K562 (cell line): ENCODE data around the gene CKAP5. TPM values are rescaled to one million over a fixed set of nuclear protein-coding genes. Genes with fewer than 3 reads are reported as not detected.

ENCODE experiments used
- ATAC-seq: fragments of 200-7000 bp; cut with Tn5 transposase; 3 replicates; pipeline ENCODE4 v1.9.1; 2020; ENCODE audit warnings: moderate library complexity
- BruUV-seq: library from RNA; stranded (reverse); fragments of 400-500 nt; replicated peaks from 2 replicates; lab custom pipeline; 2021; lab: Mats Ljungman, UMichigan
- CTCF ChIA-PET: fragments of 300-600 bp; formaldehyde crosslinking; extraction: SDS; loops from one replicate; lab custom pipeline; 2021; ENCODE audit warnings: low intra/inter-chr PET ratio; lab: Yijun Ruan, JAX
- POLR2A ChIA-PET: fragments of 300-600, 350-650 bp; sonication (Branson Sonifier 250); formaldehyde crosslinking; extraction: SDS; loops from one replicate; lab custom pipeline; 2021; ENCODE audit warnings: antibody characterized with exemption, inconsistent platforms; lab: Yijun Ruan, JAX
- DNase-seq, 4 experiments: peaks; one replicate each; pipeline versions ENCODE4 v3.0.0 to v3.0.0-alpha.2; 2011 to 2018; ENCODE audit warnings: low spot score in 3 of 4, mixed read lengths in 3 of 4; ENCODE audit errors: extremely low read depth in 1 of 4
- FAIRE-seq: peaks from 2 replicates; lab custom pipeline; 2011; peaks lifted over from hg19 to GRCh38; lab: Jason Lieb, UNC
- H2AFZ ChIP-seq: 2 replicates; pipeline ENCODE4 v1.6.0; 2011; ENCODE audit warnings: low read depth, low read length, control low read depth, inconsistent platforms
- H3K27ac ChIP-seq: fragments of 200-600 bp; 3 replicates; pipeline ENCODE4 v1.8.0; 2011; ENCODE audit warnings: low read depth, mild to moderate bottlenecking, control low read depth, inconsistent platforms, low read length, moderate library complexity, mixed read lengths; ENCODE audit errors: extremely low read depth
- H3K27me3 ChIP-seq, 2 experiments: fragments of 300-600 bp in 1 of 2; 2 replicates in 1 of 2; 3 replicates in 1 of 2; pipeline versions ENCODE4 v1.6.0 to v1.8.0; 2011; ENCODE audit warnings: inconsistent platforms in 2 of 2, low read length in 2 of 2, mild to moderate bottlenecking in 1 of 2, mixed read lengths in 1 of 2, moderate library complexity in 1 of 2; ENCODE audit not compliant: control insufficient read depth in 2 of 2, insufficient read depth in 2 of 2
- H3K36me3 ChIP-seq: fragments of 300-600 bp; 3 replicates; pipeline ENCODE4 v1.8.0; 2011; ENCODE audit warnings: mild to moderate bottlenecking, low read length, inconsistent platforms; ENCODE audit not compliant: control insufficient read depth, insufficient read depth
- H3K4me1 ChIP-seq, 2 experiments: fragments of 200-600 bp in 1 of 2; replicated peaks in 1 of 2; 2 replicates in 1 of 2; 3 replicates in 1 of 2; pipeline versions ENCODE4 v1.5.1 to v1.8.0; 2011; ENCODE audit warnings: inconsistent platforms in 2 of 2, low read length in 2 of 2, mild to moderate bottlenecking in 1 of 2, mixed read lengths in 1 of 2, moderate library complexity in 1 of 2; ENCODE audit not compliant: control insufficient read depth in 2 of 2, insufficient read depth in 2 of 2
- H3K4me2 ChIP-seq: 2 replicates; pipeline ENCODE4 v1.6.1; 2011; ENCODE audit warnings: low read length, control low read depth, inconsistent platforms, mixed read lengths; ENCODE audit not compliant: insufficient read depth
- H3K4me3 ChIP-seq: fragments of 200-600 bp; sonication (generic), shearing (Covaris generic); 2 replicates; pipeline ENCODE4 v1.5.1; 2016; ENCODE audit warnings: control low read depth, inconsistent platforms
- H3K79me2 ChIP-seq: fragments of 200-600 bp; 3 replicates; pipeline ENCODE4 v1.8.0; 2011; ENCODE audit warnings: low read length, inconsistent platforms; ENCODE audit not compliant: control insufficient read depth, insufficient read depth
- H3K9ac ChIP-seq, 2 experiments: 2 replicates each; pipeline versions ENCODE4 v1.6.0 to v1.6.1; 2011; ENCODE audit warnings: low read depth in 2 of 2, low read length in 2 of 2, control low read depth in 1 of 2, inconsistent platforms in 1 of 2, mild to moderate bottlenecking in 1 of 2, mixed read lengths in 1 of 2; ENCODE audit not compliant: insufficient read depth in 1 of 2
- H3K9me1 ChIP-seq: one replicate; pipeline ENCODE4 v1.6.0; 2011; ENCODE audit warnings: inconsistent platforms, mild to moderate bottlenecking, low read length, moderate library complexity; ENCODE audit not compliant: control insufficient read depth, insufficient read depth
- H3K9me3 ChIP-seq: replicated peaks from 2 replicates; pipeline ENCODE4 v1.5.1; 2011; ENCODE audit warnings: low read depth, low read length, inconsistent platforms; ENCODE audit not compliant: control insufficient read depth, insufficient read depth
- H4K20me1 ChIP-seq: replicated peaks from 2 replicates; pipeline ENCODE4 v1.6.1; 2011; ENCODE audit warnings: low read length, inconsistent platforms, mixed read lengths; ENCODE audit not compliant: control insufficient read depth, insufficient read depth
- ARNT ChIP-seq, 2 experiments: fragments of 450-650 bp; IDR thresholded peaks; 2 replicates each; pipeline ENCODE4 v1.6.1; 2016; ENCODE audit warnings: mild to moderate bottlenecking in 1 of 2
- CSDE1 ChIP-seq, 2 experiments: fragments of 450-650 bp; IDR thresholded peaks; 2 replicates each; pipeline ENCODE4 v1.6.1; 2016; ENCODE audit warnings: mild to moderate bottlenecking in 1 of 2
- GATAD2A ChIP-seq: fragments of 450-650 bp; IDR thresholded peaks from 2 replicates; pipeline ENCODE4 v1.6.1; 2017
- MCM2 ChIP-seq: fragments of 450-650 bp; IDR thresholded peaks from 2 replicates; pipeline ENCODE4 v1.6.1; 2017; ENCODE audit warnings: low read depth, mild to moderate bottlenecking
- MIER1 ChIP-seq: fragments of 450-650 bp; IDR thresholded peaks from 2 replicates; pipeline ENCODE4 v1.6.1; 2016; ENCODE audit warnings: antibody characterized with exemption, mild to moderate bottlenecking, low read depth
- MTA2 ChIP-seq: fragments of 450-650 bp; IDR thresholded peaks from 2 replicates; pipeline ENCODE4 v1.6.1; 2016; ENCODE audit warnings: low read depth
- PRMT5 ChIP-seq: sonication (generic); formaldehyde crosslinking; IDR thresholded peaks from 2 replicates; pipeline ENCODE4 v1.5.0; 2020; ENCODE audit warnings: missing genetic modification reagents
- TCF7 ChIP-seq: sonication (generic); IDR thresholded peaks from 2 replicates; pipeline ENCODE4 v1.6.1; 2016; ENCODE audit warnings: antibody characterized with exemption, borderline replicate concordance
- ZNF184 ChIP-seq: sonication (generic); formaldehyde crosslinking; IDR thresholded peaks from 2 replicates; pipeline ENCODE4 v1.5.0; 2020; ENCODE audit warnings: missing genetic modification reagents
- ZNF77 ChIP-seq: fragments of 250-450 bp; sonication (Bioruptor Pico); IDR thresholded peaks from 2 replicates; pipeline ENCODE4 v1.5.0; 2020
- WGBS: fragments of 100-300 bp; shearing (Covaris generic); methylation state at CpG from one replicate; pipeline ENCODE4 v1.1.6; 2016; ENCODE audit warnings: low coverage, mixed read lengths; ENCODE audit not compliant: insufficient coverage; ENCODE audit errors: missing lambda C conversion rate; 5-methylcytosine and 5-hydroxymethylcytosine counted together
- in situ Hi-C: fragments of 300-500 bp; cut with MboI; formaldehyde crosslinking; loops from 4 replicates; pipeline ENCODE4 v1.15.0; 2018; ENCODE audit warnings: inconsistent platforms, mixed read lengths
- intact Hi-C: fragments of 100-400 bp; cut with micrococcal nuclease; formaldehyde crosslinking; loops from 2 replicates; pipeline ENCODE4 v1.14.2; 2022
- polyA plus RNA-seq, 8 experiments: library from polyadenylated mRNA; depleted of rRNA in 4 of 8; stranded (reverse) in 5 of 8; unstranded in 3 of 8; fragments of >200 nt; fragmentation: Nextera tagmentation in 2 of 8; fragmentation: Illumina TruSeq in 1 of 8; extraction: Ambion mirVana in 2 of 8; extraction: Trizol in 1 of 8; gene quantifications; 2 replicates each; pipeline versions ENCODE4 v1.2.1 to v1.2.3, GENCODE V29; 2011 to 2014; ENCODE audit warnings: inconsistent platforms in 1 of 8, missing spikeins in 1 of 8
- total RNA-seq, 7 experiments: library from RNA; depleted of rRNA in 6 of 7; stranded (reverse); fragments of >200 nt in 6 of 7; fragmentation: Illumina TruSeq in 2 of 7; extraction: Trizol in 2 of 7; gene quantifications; 2 replicates each; pipeline versions ENCODE4 v1.2.1 to v1.2.3, GENCODE V29; 2011 to 2021; ENCODE audit warnings: low replicate concordance in 1 of 7
- TF ChIP-seq, protein P1 (sequence below): fragments of 450-650 bp; conservative IDR thresholded peaks from 2 replicates; pipeline ENCODE4 v1.6.1; 2016; ENCODE audit warnings: missing genetic modification characterization, low read depth, mild to moderate bottlenecking, control low read depth, missing compliant biosample characterization
- TF ChIP-seq, protein P2 (sequence below): sonication (generic); formaldehyde crosslinking; IDR thresholded peaks from 2 replicates; pipeline ENCODE4 v1.8.1; 2023; ENCODE audit warnings: mild to moderate bottlenecking, missing genetic modification reagents
- TF ChIP-seq, protein P3 (sequence below): fragments of 450-650 bp; formaldehyde crosslinking; IDR thresholded peaks from 2 replicates; pipeline ENCODE4 v1.4.0; 2020; ENCODE audit warnings: mild to moderate bottlenecking, mixed read lengths

The CKAP5 gene
- total and polyA plus RNA-seq, 9 of the 15 experiments (the other 6 are each of a cell fraction or from before 2014, with no cell fraction given) = 60.1 to 239 (median 139) TPM

DNA sequence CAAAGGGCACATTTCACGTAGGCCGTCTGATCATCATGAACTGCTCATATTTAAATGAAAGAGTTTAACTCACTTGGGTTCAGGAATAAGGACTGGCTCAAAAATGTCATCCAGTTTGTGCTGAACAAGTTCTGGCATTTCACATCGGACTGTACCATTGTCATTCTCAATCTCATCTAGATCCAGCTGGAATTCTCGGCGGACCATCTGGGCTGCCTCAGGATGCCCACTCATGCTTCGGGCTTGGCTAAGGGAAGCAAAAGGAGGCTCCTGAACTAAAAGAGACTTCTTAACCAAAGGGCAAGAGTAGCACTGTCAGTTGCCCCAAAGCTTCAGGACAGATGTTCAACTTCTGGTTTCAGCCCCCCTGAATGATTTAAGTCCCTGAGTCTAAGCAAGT lies 86.9 kb downstream of the CKAP5 start:
- Histone ChIP-seq H3K4me3 (no peak overlapping the region), H3K9me3 (no peaks in the 10 kb centered on the region), H3K9me1 (no peaks in the 10 kb centered on the region), H3K36me3 (peaks cover 95% of the 10 kb centered on the region), H3K9ac (no peak overlapping the region), H3K27ac (no peak overlapping the region), H3K27me3 (no peaks in the 10 kb centered on the region), H2AFZ (no peak overlapping the region), H3K4me1 (no peaks in the 10 kb centered on the region), H3K4me2 (no peak overlapping the region), H3K79me2 (no peaks in the 10 kb centered on the region), H4K20me1 (no peaks in the 10 kb centered on the region)
- intact Hi-C loops (loop anchor here (5.0 kb wide), 1 partner anchor 33 kb away; no protein-coding TSS in a partner anchor), in situ Hi-C loops (no loop called here)
- WGBS = 96% methylated on average over 6 of the region's 6 CpGs
- ATAC-seq (no peak), DNase-seq (no peak), FAIRE-seq (no peak)
- TF ChIP-seq MTA2 (no peak), ZNF184 (no peak), ARNT (IDR thresholded peaks at IDR 0.05) (no peak), MCM2 (no peak), TCF7 (no peak), ZNF77 (no peak), PRMT5 (CRISPR knock-in tag) (no peak), GATAD2A (no peak), CSDE1 (IDR thresholded peaks at IDR 0.05) (no peak), MIER1 (no peak)
- TF ChIP-seq, protein P1, sequence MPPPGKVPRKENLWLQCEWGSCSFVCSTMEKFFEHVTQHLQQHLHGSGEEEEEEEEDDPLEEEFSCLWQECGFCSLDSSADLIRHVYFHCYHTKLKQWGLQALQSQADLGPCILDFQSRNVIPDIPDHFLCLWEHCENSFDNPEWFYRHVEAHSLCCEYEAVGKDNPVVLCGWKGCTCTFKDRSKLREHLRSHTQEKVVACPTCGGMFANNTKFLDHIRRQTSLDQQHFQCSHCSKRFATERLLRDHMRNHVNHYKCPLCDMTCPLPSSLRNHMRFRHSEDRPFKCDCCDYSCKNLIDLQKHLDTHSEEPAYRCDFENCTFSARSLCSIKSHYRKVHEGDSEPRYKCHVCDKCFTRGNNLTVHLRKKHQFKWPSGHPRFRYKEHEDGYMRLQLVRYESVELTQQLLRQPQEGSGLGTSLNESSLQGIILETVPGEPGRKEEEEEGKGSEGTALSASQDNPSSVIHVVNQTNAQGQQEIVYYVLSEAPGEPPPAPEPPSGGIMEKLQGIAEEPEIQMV (tag) = no peak
- TF ChIP-seq, protein P2, sequence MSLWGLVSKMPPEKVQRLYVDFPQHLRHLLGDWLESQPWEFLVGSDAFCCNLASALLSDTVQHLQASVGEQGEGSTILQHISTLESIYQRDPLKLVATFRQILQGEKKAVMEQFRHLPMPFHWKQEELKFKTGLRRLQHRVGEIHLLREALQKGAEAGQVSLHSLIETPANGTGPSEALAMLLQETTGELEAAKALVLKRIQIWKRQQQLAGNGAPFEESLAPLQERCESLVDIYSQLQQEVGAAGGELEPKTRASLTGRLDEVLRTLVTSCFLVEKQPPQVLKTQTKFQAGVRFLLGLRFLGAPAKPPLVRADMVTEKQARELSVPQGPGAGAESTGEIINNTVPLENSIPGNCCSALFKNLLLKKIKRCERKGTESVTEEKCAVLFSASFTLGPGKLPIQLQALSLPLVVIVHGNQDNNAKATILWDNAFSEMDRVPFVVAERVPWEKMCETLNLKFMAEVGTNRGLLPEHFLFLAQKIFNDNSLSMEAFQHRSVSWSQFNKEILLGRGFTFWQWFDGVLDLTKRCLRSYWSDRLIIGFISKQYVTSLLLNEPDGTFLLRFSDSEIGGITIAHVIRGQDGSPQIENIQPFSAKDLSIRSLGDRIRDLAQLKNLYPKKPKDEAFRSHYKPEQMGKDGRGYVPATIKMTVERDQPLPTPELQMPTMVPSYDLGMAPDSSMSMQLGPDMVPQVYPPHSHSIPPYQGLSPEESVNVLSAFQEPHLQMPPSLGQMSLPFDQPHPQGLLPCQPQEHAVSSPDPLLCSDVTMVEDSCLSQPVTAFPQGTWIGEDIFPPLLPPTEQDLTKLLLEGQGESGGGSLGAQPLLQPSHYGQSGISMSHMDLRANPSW (CRISPR knock-in tag) = no peak
- TF ChIP-seq, protein P3, sequence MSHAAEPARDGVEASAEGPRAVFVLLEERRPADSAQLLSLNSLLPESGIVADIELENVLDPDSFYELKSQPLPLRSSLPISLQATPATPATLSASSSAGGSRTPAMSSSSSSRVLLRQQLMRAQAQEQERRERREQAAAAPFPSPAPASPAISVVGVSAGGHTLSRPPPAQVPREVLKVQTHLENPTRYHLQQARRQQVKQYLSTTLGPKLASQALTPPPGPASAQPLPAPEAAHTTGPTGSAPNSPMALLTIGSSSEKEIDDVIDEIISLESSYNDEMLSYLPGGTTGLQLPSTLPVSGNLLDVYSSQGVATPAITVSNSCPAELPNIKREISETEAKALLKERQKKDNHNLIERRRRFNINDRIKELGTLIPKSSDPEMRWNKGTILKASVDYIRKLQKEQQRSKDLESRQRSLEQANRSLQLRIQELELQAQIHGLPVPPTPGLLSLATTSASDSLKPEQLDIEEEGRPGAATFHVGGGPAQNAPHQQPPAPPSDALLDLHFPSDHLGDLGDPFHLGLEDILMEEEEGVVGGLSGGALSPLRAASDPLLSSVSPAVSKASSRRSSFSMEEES = no peak
- BruUV-seq = no TSS peak
- POLR2A ChIA-PET = no interaction called here
- CTCF ChIA-PET = no interaction called here
